SK-N-SH (cell line): ENCODE measurements around the gene SHISAL1. TPM values are rescaled to one million over a fixed set of nuclear protein-coding genes. Genes with fewer than 3 reads are reported as not detected.

ENCODE experiments used
- CTCF ChIA-PET: fragments of 300-600, 350-600 bp; formaldehyde crosslinking; extraction: SDS; loops from one replicate; lab custom pipeline; 2021; lab: Yijun Ruan, JAX
- POLR2A ChIA-PET: fragments of 350-600 bp; sonication (Branson Sonifier 250); formaldehyde crosslinking; extraction: SDS; loops from one replicate; lab custom pipeline; 2020; ENCODE audit warnings: antibody characterized with exemption, inconsistent platforms; lab: Yijun Ruan, JAX
- DNase-seq: peaks from one replicate; pipeline ENCODE4 v3.0.0; 2012
- H2AFZ ChIP-seq: fragments of 200-600 bp; sonication (generic); 2 replicates; pipeline ENCODE4 v1.8.1; 2016; ENCODE audit warnings: antibody characterized with exemption, mild to moderate bottlenecking, low read depth
- H3F3A ChIP-seq: fragments of 200-600 bp; sonication (generic); replicated peaks from 2 replicates; pipeline ENCODE3; 2016; ENCODE audit warnings: antibody characterized with exemption, mild to moderate bottlenecking; ENCODE audit not compliant: insufficient read depth
- H3K27ac ChIP-seq, 2 experiments: fragments of 200-500 bp in 1 of 2; fragments of 200-600 bp in 1 of 2; sonication (Bioruptor generic) in 1 of 2; sonication (generic), shearing (Covaris generic) in 1 of 2; 2 replicates each; pipeline versions ENCODE4 v1.5.1 to v1.6.1; 2014 to 2016; ENCODE audit warnings: low read depth in 2 of 2, inconsistent platforms in 1 of 2, low read length in 1 of 2, mild to moderate bottlenecking in 1 of 2, mixed read lengths in 1 of 2
- H3K27me3 ChIP-seq: fragments of 200-600 bp; sonication (generic), shearing (Covaris generic); 2 replicates; pipeline ENCODE4 v1.6.1; 2016; ENCODE audit warnings: mixed run types; ENCODE audit not compliant: insufficient read depth
- H3K36me3 ChIP-seq, 2 experiments: fragments of 200-500 bp in 1 of 2; fragments of 200-600 bp in 1 of 2; sonication (Bioruptor generic) in 1 of 2; sonication (generic) in 1 of 2; replicated peaks in 1 of 2; 2 replicates each; pipeline versions ENCODE3 to v1.5.1; 2014 to 2016; ENCODE audit warnings: low read length in 1 of 2, mild to moderate bottlenecking in 1 of 2; ENCODE audit not compliant: insufficient read depth in 2 of 2, control insufficient read depth in 1 of 2
- H3K4me1 ChIP-seq, 2 experiments: fragments of 200-500 bp in 1 of 2; fragments of 200-600 bp in 1 of 2; sonication (Bioruptor generic) in 1 of 2; sonication (generic), shearing (Covaris generic) in 1 of 2; 2 replicates each; pipeline versions ENCODE4 v1.5.1 to v1.6.1; 2014 to 2016; ENCODE audit warnings: low read depth in 1 of 2, low read length in 1 of 2, mixed run types in 1 of 2; ENCODE audit not compliant: insufficient read depth in 2 of 2, control insufficient read depth in 1 of 2
- H3K4me2 ChIP-seq: fragments of 200-600 bp; sonication (generic), shearing (Covaris generic); 2 replicates; pipeline ENCODE4 v1.6.1; 2017; ENCODE audit warnings: mixed run types
- H3K4me3 ChIP-seq, 2 experiments: fragments of 200-500 bp in 1 of 2; fragments of 200-600 bp in 1 of 2; sonication (Bioruptor generic) in 1 of 2; sonication (generic), shearing (Covaris generic) in 1 of 2; 2 replicates each; pipeline versions ENCODE4 v1.5.1 to v1.8.1; 2014 to 2016; ENCODE audit warnings: low read depth in 2 of 2, inconsistent platforms in 1 of 2, low read length in 1 of 2, mild to moderate bottlenecking in 1 of 2, mixed read lengths in 1 of 2, moderate library complexity in 1 of 2
- H3K79me2 ChIP-seq: fragments of 200-600 bp; sonication (generic); 2 replicates; pipeline ENCODE4 v1.8.1; 2017; ENCODE audit warnings: mild to moderate bottlenecking; ENCODE audit not compliant: insufficient read depth
- H3K9ac ChIP-seq: fragments of 200-600 bp; sonication (generic); 2 replicates; pipeline ENCODE4 v1.6.1; 2017; ENCODE audit warnings: mixed run types
- H3K9me2 ChIP-seq: fragments of 200-600 bp; sonication (generic); 2 replicates; pipeline ENCODE4 v1.6.1; 2017; ENCODE audit warnings: mixed run types
- H3K9me3 ChIP-seq: fragments of 200-600 bp; sonication (generic); 2 replicates; pipeline ENCODE4 v1.6.1; 2017; ENCODE audit warnings: mixed run types, mild to moderate bottlenecking, moderate library complexity
- H4K20me1 ChIP-seq: fragments of 200-600 bp; sonication (generic); 2 replicates; pipeline ENCODE4 v1.6.1; 2017; ENCODE audit warnings: mild to moderate bottlenecking, mixed run types; ENCODE audit not compliant: insufficient read depth
- CTCF ChIP-seq: fragments of 200-600 bp; sonication (generic); IDR thresholded peaks from 2 replicates; pipeline ENCODE4 v1.6.1; 2017; ENCODE audit warnings: antibody characterized with exemption, mild to moderate bottlenecking, moderate library complexity
- JUND ChIP-seq: IDR thresholded peaks from 2 replicates; pipeline ENCODE4 v1.4.0; 2012
- NFIC ChIP-seq: IDR thresholded peaks from 2 replicates; pipeline ENCODE4 v1.4.0; 2012; ENCODE audit warnings: borderline replicate concordance
- POLR2AphosphoS5 ChIP-seq: IDR thresholded peaks from 2 replicates; pipeline ENCODE4 v1.6.1; 2012; ENCODE audit warnings: low read depth, low read length
- RAD21 ChIP-seq: IDR thresholded peaks from 2 replicates; pipeline ENCODE4 v1.6.1; 2012; ENCODE audit warnings: mild to moderate bottlenecking, low read length
- RCOR1 ChIP-seq: fragments of 150-350 bp; IDR thresholded peaks from 2 replicates; pipeline ENCODE4 v1.6.1; 2017; ENCODE audit warnings: antibody characterized with exemption, low read length
- SMC3 ChIP-seq: IDR thresholded peaks from 2 replicates; pipeline ENCODE4 v1.6.1; 2012; ENCODE audit warnings: low read depth, low read length, improper control_type of control experiment
- TCF12 ChIP-seq: IDR thresholded peaks from 2 replicates; pipeline ENCODE4 v1.4.0; 2012
- WGBS: methylation state at CpG from one replicate; pipeline ENCODE4 v1.1.6; 2017; ENCODE audit warnings: low lambda C conversion rate; 5-methylcytosine and 5-hydroxymethylcytosine counted together
- polyA plus RNA-seq, 3 experiments: library from polyadenylated mRNA; depleted of rRNA; stranded (reverse); fragments of >200 nt; gene quantifications; 2 replicates each; pipeline ENCODE4 v1.2.3, GENCODE V29; 2012
- TF ChIP-seq, protein P1 (sequence below): IDR thresholded peaks from 2 replicates; pipeline ENCODE4 v1.4.0; 2012; ENCODE audit warnings: low read depth, borderline replicate concordance
- TF ChIP-seq, protein P2 (sequence below): IDR thresholded peaks from 2 replicates; pipeline ENCODE4; 2012
- TF ChIP-seq, protein P3 (sequence below): IDR thresholded peaks from 2 replicates; pipeline ENCODE4 v1.4.0; 2012; ENCODE audit warnings: low read depth

The SHISAL1 gene
- polyA plus RNA-seq, 1 of the 3 experiments (the other 2 are of a cell fraction), result 0.10 TPM

DNA sequence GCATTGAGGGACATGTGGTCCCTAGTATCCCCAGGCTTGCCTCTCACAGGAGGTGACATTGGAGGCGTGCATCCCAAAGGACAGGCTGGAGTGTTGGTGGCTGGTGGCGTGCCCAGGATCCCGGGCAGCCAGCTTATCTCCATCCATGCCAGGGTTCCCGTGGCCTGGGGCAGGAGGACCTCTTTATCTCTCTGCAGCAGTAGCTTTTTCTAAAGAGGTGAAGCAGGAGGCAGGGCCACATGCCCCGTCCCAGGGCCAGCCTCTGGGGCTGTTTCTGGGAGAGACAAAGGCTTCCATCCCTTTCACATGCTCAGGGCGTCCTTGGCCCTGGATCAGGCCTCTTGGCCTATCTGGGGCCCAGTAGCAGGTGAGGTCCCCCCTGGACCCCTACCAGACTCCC, 112.3 kb downstream of the SHISAL1 start:
- 50% methylated on average over 1 of the region's 6 CpGs for WGBS
- CTCF ChIA-PET, result interaction anchor here (1.5 kb wide), 1 partner anchor 118 kb away, joined by 5 read pairs; no protein-coding TSS in a partner anchor
- no peak for DNase-seq

GRCh38 chr22:44199866-44200265, 112.9 kb downstream of the SHISAL1 start:
- Histone ChIP-seq H3K4me1 (peaks cover 0 to 33% of the 10 kb centered on the region in 2 experiments; a peak in 1 of 4 replicates), H4K20me1 (no peaks in the 10 kb centered on the region), H3K79me2 (no peaks in the 10 kb centered on the region), H2AFZ (no peak overlapping the region), H3K4me3 (no peak overlapping the region), H3K4me2 (no peak overlapping the region), H3K27me3 (no peaks in the 10 kb centered on the region; the same call in 1 of the 2 replicates), H3K9ac (no peak overlapping the region), H3K9me2 (no peaks in the 10 kb centered on the region), H3K36me3 (no peaks in the 10 kb centered on the region), H3K9me3 (no peaks in the 10 kb centered on the region), H3F3A (no peaks in the 10 kb centered on the region), H3K27ac (no peak overlapping the region)
- no peak for TF ChIP-seq JUND
- TF ChIP-seq NFIC, result no peak
- TF ChIP-seq, protein P1, sequence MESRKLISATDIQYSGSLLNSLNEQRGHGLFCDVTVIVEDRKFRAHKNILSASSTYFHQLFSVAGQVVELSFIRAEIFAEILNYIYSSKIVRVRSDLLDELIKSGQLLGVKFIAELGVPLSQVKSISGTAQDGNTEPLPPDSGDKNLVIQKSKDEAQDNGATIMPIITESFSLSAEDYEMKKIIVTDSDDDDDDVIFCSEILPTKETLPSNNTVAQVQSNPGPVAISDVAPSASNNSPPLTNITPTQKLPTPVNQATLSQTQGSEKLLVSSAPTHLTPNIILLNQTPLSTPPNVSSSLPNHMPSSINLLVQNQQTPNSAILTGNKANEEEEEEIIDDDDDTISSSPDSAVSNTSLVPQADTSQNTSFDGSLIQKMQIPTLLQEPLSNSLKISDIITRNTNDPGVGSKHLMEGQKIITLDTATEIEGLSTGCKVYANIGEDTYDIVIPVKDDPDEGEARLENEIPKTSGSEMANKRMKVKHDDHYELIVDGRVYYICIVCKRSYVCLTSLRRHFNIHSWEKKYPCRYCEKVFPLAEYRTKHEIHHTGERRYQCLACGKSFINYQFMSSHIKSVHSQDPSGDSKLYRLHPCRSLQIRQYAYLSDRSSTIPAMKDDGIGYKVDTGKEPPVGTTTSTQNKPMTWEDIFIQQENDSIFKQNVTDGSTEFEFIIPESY, result no peak
- POLR2A ChIA-PET, result no interaction called here
- no peak for DNase-seq
- WGBS, result 22% methylated on average over 5 of the region's 5 CpGs
- CTCF ChIA-PET, result interaction anchor here (1.8 kb wide), 1 partner anchor 119 kb away, joined by 4 read pairs; no protein-coding TSS in a partner anchor

More for the DNA sequence above, 112.3 kb downstream of the SHISAL1 start:
- no peak overlapping the region for H3K4me3 ChIP-seq
- no peak overlapping the region for H3K4me2 ChIP-seq
- H3K9me2 ChIP-seq, result no peaks in the 10 kb centered on the region
- no peaks in the 10 kb centered on the region for H3K36me3 ChIP-seq
- no peaks in the 10 kb centered on the region for H3K79me2 ChIP-seq
- H3K9me3 ChIP-seq, result no peaks in the 10 kb centered on the region
- peaks cover 0 to 33% of the 10 kb centered on the region in 2 experiments; a peak in 1 of 4 replicates for H3K4me1 ChIP-seq
- no peaks in the 10 kb centered on the region for H3F3A ChIP-seq
- H2AFZ ChIP-seq, result no peak overlapping the region
- H3K27ac ChIP-seq, result no peak overlapping the region
- no peak overlapping the region for H3K9ac ChIP-seq
- POLR2A ChIA-PET, result no interaction called here
- TF ChIP-seq, protein P2, sequence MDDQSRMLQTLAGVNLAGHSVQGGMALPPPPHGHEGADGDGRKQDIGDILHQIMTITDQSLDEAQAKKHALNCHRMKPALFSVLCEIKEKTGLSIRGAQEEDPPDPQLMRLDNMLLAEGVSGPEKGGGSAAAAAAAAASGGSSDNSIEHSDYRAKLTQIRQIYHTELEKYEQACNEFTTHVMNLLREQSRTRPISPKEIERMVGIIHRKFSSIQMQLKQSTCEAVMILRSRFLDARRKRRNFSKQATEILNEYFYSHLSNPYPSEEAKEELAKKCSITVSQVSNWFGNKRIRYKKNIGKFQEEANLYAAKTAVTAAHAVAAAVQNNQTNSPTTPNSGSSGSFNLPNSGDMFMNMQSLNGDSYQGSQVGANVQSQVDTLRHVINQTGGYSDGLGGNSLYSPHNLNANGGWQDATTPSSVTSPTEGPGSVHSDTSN, result no peak
- TF ChIP-seq RCOR1 (no peak), CTCF (no peak), SMC3 (no peak), RAD21 (no peak), POLR2AphosphoS5 (no peak), TCF12 (no peak)
- TF ChIP-seq, protein P3, sequence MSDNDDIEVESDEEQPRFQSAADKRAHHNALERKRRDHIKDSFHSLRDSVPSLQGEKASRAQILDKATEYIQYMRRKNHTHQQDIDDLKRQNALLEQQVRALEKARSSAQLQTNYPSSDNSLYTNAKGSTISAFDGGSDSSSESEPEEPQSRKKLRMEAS, result no peak
- no peaks in the 10 kb centered on the region for H3K27me3 ChIP-seq
- no peaks in the 10 kb centered on the region for H4K20me1 ChIP-seq
